Natural killer cell (primary cell): ENCODE measurements around the gene CTDSP1. TPM values are rescaled to one million over a fixed set of nuclear protein-coding genes. Genes with fewer than 3 reads are reported as not detected.

Source experiments
- ATAC-seq, 3 donors: fragments of 150-1000 bp in 2 of 3; fragments of 200-7000 bp in 1 of 3; cut with Tn5 transposase; 1 replicate in 1 of 3; 2 replicates in 2 of 3; pipeline ENCODE4 v1.10.0; 2021; ENCODE audit warnings: mild to moderate bottlenecking in 2 of 3, moderate library complexity in 2 of 3
- DNase-seq, 2 donors: peaks; one replicate each; pipeline versions ENCODE4 v3.0.0 to v3.0.0-alpha.2; 2013 to 2021; ENCODE audit warnings: mixed read lengths in 1 of 2
- H3K27ac ChIP-seq: one replicate; pipeline ENCODE4 v1.5.1; 2013; ENCODE audit warnings: mild to moderate bottlenecking, low read length
- H3K27me3 ChIP-seq: one replicate; pipeline ENCODE4 v1.6.1; 2013; ENCODE audit warnings: low read length; ENCODE audit not compliant: control insufficient read depth, insufficient read depth
- H3K36me3 ChIP-seq: one replicate; pipeline ENCODE4 v1.6.1; 2013; ENCODE audit warnings: low read length; ENCODE audit not compliant: control insufficient read depth, insufficient read depth
- H3K4me1 ChIP-seq: one replicate; pipeline ENCODE4 v1.6.1; 2013; ENCODE audit warnings: low read length; ENCODE audit not compliant: control insufficient read depth, insufficient read depth
- H3K4me3 ChIP-seq: one replicate; pipeline ENCODE4 v1.5.1; 2013; ENCODE audit warnings: low read length
- H3K9me3 ChIP-seq: one replicate; pipeline ENCODE4 v1.6.1; 2013; ENCODE audit warnings: low read length; ENCODE audit not compliant: control insufficient read depth, insufficient read depth
- H3K27ac Mint-ChIP-seq, 2 donors: one replicate each; pipeline ENCODE4 v1.8.0; 2022; ENCODE audit warnings: mild to moderate bottlenecking in 2 of 2, mixed read lengths in 2 of 2, moderate library complexity in 1 of 2
- H3K27me3 Mint-ChIP-seq, 2 donors: one replicate each; pipeline ENCODE4 v1.8.0; 2022; ENCODE audit warnings: low read depth in 2 of 2, mixed read lengths in 2 of 2
- H3K36me3 Mint-ChIP-seq: one replicate; pipeline ENCODE4 v1.8.0; 2022; ENCODE audit warnings: mixed read lengths
- H3K4me1 Mint-ChIP-seq, 2 donors: one replicate each; pipeline ENCODE4 v1.8.0; 2022; ENCODE audit warnings: mixed read lengths in 2 of 2
- H3K4me3 Mint-ChIP-seq: one replicate; pipeline ENCODE4 v1.8.0; 2022; ENCODE audit warnings: mild to moderate bottlenecking, moderate library complexity, mixed read lengths
- H3K9me3 Mint-ChIP-seq, 2 donors: one replicate each; pipeline ENCODE4 v1.8.0; 2022; ENCODE audit warnings: mixed read lengths in 2 of 2
- WGBS: methylation state at CpG from one replicate; pipeline ENCODE4 v1.1.7; 2013; ENCODE audit warnings: missing lambda C conversion rate; ENCODE audit not compliant: insufficient coverage; 5-methylcytosine and 5-hydroxymethylcytosine counted together
- intact Hi-C: fragments of 100-400 bp; cut with micrococcal nuclease; formaldehyde crosslinking; loops from one replicate; pipeline ENCODE4 v1.14.2; 2022
- total RNA-seq, 4 donors: library from RNA; stranded (reverse); fragments of 120-200 nt in 1 of 4; gene quantifications; one replicate each; pipeline versions ENCODE4 v1.2.3 to v1.2.4, GENCODE V29; 2013 to 2022
- TF ChIP-seq, protein P1 (sequence below): fragments of 200-600 bp; IDR thresholded peaks from one replicate; pipeline ENCODE4 v1.8.0; 2022; ENCODE audit warnings: antibody characterized with exemption

Gene CTDSP1
- total RNA-seq, 3 donors from 2014 or later (not counting 1 experiment from before 2014, with no cell fraction given) = 223 to 273 (median 228) TPM

DNA sequence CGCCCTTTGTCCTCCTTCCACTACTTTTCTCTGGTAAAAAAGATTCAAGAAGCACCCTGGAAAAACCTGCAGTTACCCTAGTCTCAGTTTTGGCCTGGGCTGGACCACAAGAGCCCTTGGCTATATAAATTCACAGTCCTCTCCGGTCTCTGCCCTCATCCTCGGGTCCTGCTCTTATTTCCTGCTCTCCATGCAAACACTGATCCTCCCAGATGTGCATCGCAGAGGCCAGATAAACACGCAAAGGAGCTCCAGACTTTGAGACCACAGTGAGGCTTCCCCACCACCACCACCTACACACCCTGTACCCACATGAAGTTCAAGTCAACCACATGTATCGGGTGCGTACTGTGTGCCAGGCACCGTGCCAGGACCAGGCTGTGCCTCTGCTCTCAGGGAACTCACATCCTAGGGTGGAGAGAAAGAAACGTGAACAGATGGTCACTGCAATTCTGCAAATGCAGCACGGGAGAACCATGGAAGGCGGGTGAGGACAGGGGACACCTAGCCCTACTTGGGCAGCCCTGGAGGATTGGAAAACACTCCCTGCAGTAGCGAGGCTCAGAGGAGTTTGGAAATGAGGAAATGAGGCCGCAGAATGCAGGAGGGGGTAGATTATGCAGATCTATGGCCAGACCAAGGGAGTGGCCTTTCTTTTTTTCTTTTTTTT lies 7.4 kb downstream of the CTDSP1 start:
- peaks cover 59% of the 10 kb centered on the region for H3K4me1 ChIP-seq
- TF ChIP-seq, protein P1, sequence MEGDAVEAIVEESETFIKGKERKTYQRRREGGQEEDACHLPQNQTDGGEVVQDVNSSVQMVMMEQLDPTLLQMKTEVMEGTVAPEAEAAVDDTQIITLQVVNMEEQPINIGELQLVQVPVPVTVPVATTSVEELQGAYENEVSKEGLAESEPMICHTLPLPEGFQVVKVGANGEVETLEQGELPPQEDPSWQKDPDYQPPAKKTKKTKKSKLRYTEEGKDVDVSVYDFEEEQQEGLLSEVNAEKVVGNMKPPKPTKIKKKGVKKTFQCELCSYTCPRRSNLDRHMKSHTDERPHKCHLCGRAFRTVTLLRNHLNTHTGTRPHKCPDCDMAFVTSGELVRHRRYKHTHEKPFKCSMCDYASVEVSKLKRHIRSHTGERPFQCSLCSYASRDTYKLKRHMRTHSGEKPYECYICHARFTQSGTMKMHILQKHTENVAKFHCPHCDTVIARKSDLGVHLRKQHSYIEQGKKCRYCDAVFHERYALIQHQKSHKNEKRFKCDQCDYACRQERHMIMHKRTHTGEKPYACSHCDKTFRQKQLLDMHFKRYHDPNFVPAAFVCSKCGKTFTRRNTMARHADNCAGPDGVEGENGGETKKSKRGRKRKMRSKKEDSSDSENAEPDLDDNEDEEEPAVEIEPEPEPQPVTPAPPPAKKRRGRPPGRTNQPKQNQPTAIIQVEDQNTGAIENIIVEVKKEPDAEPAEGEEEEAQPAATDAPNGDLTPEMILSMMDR = no peak
- peak; percentile 61 to 89 for DNase-seq
- peaks cover 32% of the 10 kb centered on the region for H3K36me3 ChIP-seq
- Mint-ChIP-seq H3K9me3 (no peaks in the 10 kb centered on the region), H3K36me3 (no peaks in the 10 kb centered on the region), H3K4me1 (peaks cover 44 to 63% of the 10 kb centered on the region in 2 donors), H3K4me3 (peak overlapping the region; percentile 91), H3K27ac (peak overlapping the region; percentile 95 to 96), H3K27me3 (no peaks in the 10 kb centered on the region)
- peak; percentile 18 to 23 (median 22) for ATAC-seq
- intact Hi-C loops = loop anchor here (1.0 to 2.0 kb wide), 3 partner anchors 11 to 242 kb away; no protein-coding TSS in a partner anchor
- WGBS = 6% methylated on average over 13 of the region's 13 CpGs
- H3K4me3 ChIP-seq = peak overlapping the region; percentile 24
- H3K27me3 ChIP-seq = no peaks in the 10 kb centered on the region
- no peaks in the 10 kb centered on the region for H3K9me3 ChIP-seq
- H3K27ac ChIP-seq = peak overlapping the region; percentile 65

DNA sequence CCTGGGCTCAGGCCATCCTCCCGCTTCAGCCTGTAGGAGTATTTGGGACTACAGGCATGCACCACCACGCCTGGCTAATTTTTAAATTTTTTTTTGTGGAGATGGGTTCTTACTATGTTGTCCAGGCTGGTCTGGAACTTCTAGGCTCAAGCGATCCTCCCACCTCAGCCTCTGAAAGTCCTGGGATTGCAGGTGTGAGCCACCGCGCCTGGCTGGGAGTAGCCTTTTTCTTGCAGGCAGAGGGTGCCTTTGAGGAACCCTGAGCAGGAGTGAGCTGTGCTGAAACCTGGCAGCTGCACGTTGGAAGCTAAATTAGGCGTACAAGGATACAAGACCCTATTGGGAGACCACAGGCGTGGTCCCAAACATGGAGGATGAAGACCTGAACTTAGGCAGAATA lies 8.0 kb downstream of the CTDSP1 start:
- peaks cover 57% of the 10 kb centered on the region for H3K4me1 ChIP-seq
- H3K4me3 Mint-ChIP-seq = peak overlapping the region; percentile 91
- peaks cover 49 to 61% of the 10 kb centered on the region in 2 donors for H3K4me1 Mint-ChIP-seq
- H3K27ac Mint-ChIP-seq = peak overlapping the region; percentile 95 to 96
- DNase-seq (no peak), ATAC-seq (no peak)
- H3K36me3 ChIP-seq = peaks cover 26% of the 10 kb centered on the region
- 89% methylated on average over 8 of the region's 8 CpGs for WGBS
- H3K9me3 ChIP-seq = no peaks in the 10 kb centered on the region
- no peak overlapping the region for H3K4me3 ChIP-seq
- H3K36me3 Mint-ChIP-seq = no peaks in the 10 kb centered on the region
- intact Hi-C loops = loop anchor here (1.0 to 2.0 kb wide), 2 partner anchors 59 to 241 kb away; no protein-coding TSS in a partner anchor
- no peaks in the 10 kb centered on the region for H3K27me3 Mint-ChIP-seq
- H3K27ac ChIP-seq = no peak overlapping the region
- no peaks in the 10 kb centered on the region for H3K9me3 Mint-ChIP-seq
- H3K27me3 ChIP-seq = no peaks in the 10 kb centered on the region
- TF ChIP-seq, protein P1 = no peak

DNA sequence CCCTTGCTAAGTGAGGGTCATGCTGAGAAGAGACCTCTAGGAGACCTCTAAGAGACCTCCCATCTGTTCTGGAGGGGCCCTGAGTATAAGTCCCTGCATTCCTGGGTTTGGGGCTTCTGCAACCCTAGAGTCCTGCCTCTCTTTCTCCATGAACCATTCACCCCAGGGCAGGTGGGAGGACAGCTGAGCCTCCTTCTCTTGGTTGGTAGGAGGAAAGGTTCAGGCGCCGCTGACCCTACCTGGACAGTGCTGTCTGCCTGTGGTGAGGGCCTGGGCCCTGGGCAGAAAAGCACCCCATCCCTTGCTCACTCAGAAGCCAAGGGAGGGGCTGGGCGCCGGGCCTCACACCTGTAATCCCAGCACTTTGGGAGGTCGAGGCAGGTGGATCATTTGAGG lies 18.7 kb downstream of the CTDSP1 start:
- Mint-ChIP-seq H3K27ac (no peak overlapping the region), H3K4me3 (no peak overlapping the region), H3K4me1 (no peaks in the 10 kb centered on the region), H3K36me3 (no peaks in the 10 kb centered on the region), H3K27me3 (no peaks in the 10 kb centered on the region), H3K9me3 (no peaks in the 10 kb centered on the region)
- WGBS = 94% methylated on average over 3 of the region's 5 CpGs
- H3K27me3 ChIP-seq = no peaks in the 10 kb centered on the region
- no peaks in the 10 kb centered on the region for H3K4me1 ChIP-seq
- DNase-seq = no peak
- no peak overlapping the region for H3K27ac ChIP-seq
- H3K9me3 ChIP-seq = no peaks in the 10 kb centered on the region
- no peak overlapping the region for H3K4me3 ChIP-seq
- intact Hi-C loops = no loop called here
- no peaks in the 10 kb centered on the region for H3K36me3 ChIP-seq
- ATAC-seq = no peak
- TF ChIP-seq, protein P1 = no peak
